ENCODE data around the gene MSX1. TPM values are rescaled to one million over a fixed set of nuclear protein-coding genes. Genes with fewer than 3 reads are reported as not detected.
"Not testable (repeated sequence)": the region's sequence is repeated elsewhere in the genome, so short reads cannot be mapped to it uniquely, and the experiment has no call there.

The MSX1 gene
- total RNA-seq, 1 donor from 2014 or later, result not detected

DNA sequence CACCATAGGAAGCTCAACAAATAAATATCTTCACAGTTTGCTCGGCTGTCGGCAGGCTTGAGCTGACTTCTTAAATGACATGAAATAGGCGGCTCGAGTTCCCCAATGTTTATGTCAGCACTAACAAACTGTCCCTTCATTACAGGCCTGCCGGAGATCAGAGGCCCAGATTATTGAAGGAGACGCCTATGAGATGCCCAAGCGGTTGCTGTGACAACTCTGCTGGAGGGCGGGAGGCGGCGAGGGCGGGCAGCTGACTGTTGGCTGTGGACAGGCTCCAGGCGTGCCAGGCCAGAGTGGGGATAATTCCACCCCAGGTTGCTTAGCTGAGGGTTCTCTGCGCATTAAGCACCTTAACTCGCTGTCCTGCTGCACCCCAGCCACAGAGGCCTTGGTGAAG lies 39.2 kb upstream of the MSX1 start:
- Histone ChIP-seq H3K9me3 (ENCODE audit: low read depth) (no peaks in the 10 kb centered on the region), H3K36me3 (no peaks in the 10 kb centered on the region), H3K79me2 (ENCODE audit: low read depth) (no peaks in the 10 kb centered on the region), H3K27ac (no peak overlapping the region), H2AFZ (replicated peaks) (no peak overlapping the region), H3F3A (ENCODE audit: low read depth) (no peaks in the 10 kb centered on the region), H3K4me3 (no peak overlapping the region), H3K27me3 (peaks cover 38% of the 10 kb centered on the region), H3K9ac (no peak overlapping the region), H3K4me1 (no peaks in the 10 kb centered on the region), H4K20me1 (ENCODE audit: low read depth) (no peaks in the 10 kb centered on the region), H3K4me2 (no peak overlapping the region)
- peaks cover 18% of the 10 kb centered on the region for H3K27me3 Mint-ChIP-seq (ENCODE audit: insufficient read depth, low read depth)
- peak overlapping the region; percentile 7 for H3K4me3 Mint-ChIP-seq
- TF ChIP-seq, protein P1, sequence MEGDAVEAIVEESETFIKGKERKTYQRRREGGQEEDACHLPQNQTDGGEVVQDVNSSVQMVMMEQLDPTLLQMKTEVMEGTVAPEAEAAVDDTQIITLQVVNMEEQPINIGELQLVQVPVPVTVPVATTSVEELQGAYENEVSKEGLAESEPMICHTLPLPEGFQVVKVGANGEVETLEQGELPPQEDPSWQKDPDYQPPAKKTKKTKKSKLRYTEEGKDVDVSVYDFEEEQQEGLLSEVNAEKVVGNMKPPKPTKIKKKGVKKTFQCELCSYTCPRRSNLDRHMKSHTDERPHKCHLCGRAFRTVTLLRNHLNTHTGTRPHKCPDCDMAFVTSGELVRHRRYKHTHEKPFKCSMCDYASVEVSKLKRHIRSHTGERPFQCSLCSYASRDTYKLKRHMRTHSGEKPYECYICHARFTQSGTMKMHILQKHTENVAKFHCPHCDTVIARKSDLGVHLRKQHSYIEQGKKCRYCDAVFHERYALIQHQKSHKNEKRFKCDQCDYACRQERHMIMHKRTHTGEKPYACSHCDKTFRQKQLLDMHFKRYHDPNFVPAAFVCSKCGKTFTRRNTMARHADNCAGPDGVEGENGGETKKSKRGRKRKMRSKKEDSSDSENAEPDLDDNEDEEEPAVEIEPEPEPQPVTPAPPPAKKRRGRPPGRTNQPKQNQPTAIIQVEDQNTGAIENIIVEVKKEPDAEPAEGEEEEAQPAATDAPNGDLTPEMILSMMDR (IDR thresholded peaks at IDR 0.05), result no peak
- no peak for TF ChIP-seq EZH2phosphoT487 (IDR thresholded peaks at IDR 0.05)
- TF ChIP-seq EZH2 (IDR thresholded peaks at IDR 0.05), result no peak
- H3K4me1 Mint-ChIP-seq, result peaks cover 41% of the 10 kb centered on the region
- peaks cover 4% of the 10 kb centered on the region for H3K36me3 Mint-ChIP-seq
- no peak for DNase-seq (ENCODE audit: low spot score)
- H3K27ac Mint-ChIP-seq, result peak overlapping the region; percentile 77
- H3K9me3 Mint-ChIP-seq, result peaks cover 23% of the 10 kb centered on the region

- Histone ChIP-seq H3K79me2 (ENCODE audit: low read depth) (no peaks in the 10 kb centered on the region), H2AFZ (replicated peaks) (no peak overlapping the region), H3F3A (ENCODE audit: low read depth) (no peaks in the 10 kb centered on the region), H3K4me3 (no peak overlapping the region), H3K4me1 (no peaks in the 10 kb centered on the region), H3K9me3 (ENCODE audit: low read depth) (no peaks in the 10 kb centered on the region), H3K4me2 (no peak overlapping the region), H3K36me3 (no peaks in the 10 kb centered on the region), H4K20me1 (ENCODE audit: low read depth) (no peaks in the 10 kb centered on the region), H3K27ac (no peak overlapping the region), H3K9ac (no peak overlapping the region), H3K27me3 (peaks cover 33% of the 10 kb centered on the region)
- peaks cover 18% of the 10 kb centered on the region for H3K27me3 Mint-ChIP-seq (ENCODE audit: insufficient read depth, low read depth)
- H3K9me3 Mint-ChIP-seq, result peaks cover 22% of the 10 kb centered on the region
- DNase-seq (ENCODE audit: low spot score), result no peak
- peaks cover 41% of the 10 kb centered on the region for H3K4me1 Mint-ChIP-seq
- H3K4me3 Mint-ChIP-seq, result no peak overlapping the region
- TF ChIP-seq EZH2 (IDR thresholded peaks at IDR 0.05) (no peak), EZH2phosphoT487 (IDR thresholded peaks at IDR 0.05) (no peak)
- TF ChIP-seq, protein P1 (IDR thresholded peaks at IDR 0.05), result no peak
- H3K36me3 Mint-ChIP-seq, result peaks cover 4% of the 10 kb centered on the region
- no peak overlapping the region for H3K27ac Mint-ChIP-seq
Measured at GRCh38 chr4:4820739-4821138, 38.7 kb upstream of the MSX1 start.

DNA sequence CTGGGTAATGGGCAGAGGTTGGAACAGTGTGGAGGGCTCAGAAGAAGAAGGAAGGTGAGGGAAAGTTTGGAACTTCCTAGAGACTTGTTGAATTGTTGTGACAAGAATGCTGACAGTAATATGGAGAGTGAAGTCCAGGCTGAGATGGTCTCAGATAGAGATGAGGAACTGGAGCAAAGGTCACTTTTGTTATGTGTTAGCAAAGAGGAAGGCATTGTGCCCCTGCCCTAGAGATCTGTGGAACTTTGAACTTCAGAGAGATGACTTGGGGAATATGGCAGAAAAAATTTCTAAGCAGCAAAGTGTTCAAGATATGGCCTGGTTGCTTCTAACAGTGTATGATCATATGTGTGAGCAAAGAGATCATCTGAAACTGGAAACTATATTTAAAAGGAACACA lies 37.9 kb upstream of the MSX1 start:
- H3K4me2 ChIP-seq, result no peak overlapping the region
- Mint-ChIP-seq H3K4me1 (peaks cover 41% of the 10 kb centered on the region), H3K27me3 (ENCODE audit: insufficient read depth, low read depth) (peaks cover 18% of the 10 kb centered on the region), H3K4me3 (no peak overlapping the region), H3K9me3 (peaks cover 22% of the 10 kb centered on the region), H3K36me3 (peaks cover 4% of the 10 kb centered on the region), H3K27ac (peak overlapping the region; percentile 44)
- H3K27ac ChIP-seq, result no peak overlapping the region
- H3K79me2 ChIP-seq (ENCODE audit: low read depth), result no peaks in the 10 kb centered on the region
- TF ChIP-seq, protein P1 (IDR thresholded peaks at IDR 0.05), result no peak
- TF ChIP-seq EZH2phosphoT487 (IDR thresholded peaks at IDR 0.05) (no peak), EZH2 (IDR thresholded peaks at IDR 0.05) (no peak)
- H3F3A ChIP-seq (ENCODE audit: low read depth), result no peaks in the 10 kb centered on the region
- H3K36me3 ChIP-seq, result no peaks in the 10 kb centered on the region
- H4K20me1 ChIP-seq (ENCODE audit: low read depth), result no peaks in the 10 kb centered on the region
- H3K4me1 ChIP-seq, result no peaks in the 10 kb centered on the region
- no peak overlapping the region for H3K9ac ChIP-seq
- H3K9me3 ChIP-seq (ENCODE audit: low read depth), result no peaks in the 10 kb centered on the region
- peaks cover 26% of the 10 kb centered on the region for H3K27me3 ChIP-seq
- H3K4me3 ChIP-seq, result no peak overlapping the region
- DNase-seq (ENCODE audit: low spot score), result no peak
- no peak overlapping the region for H2AFZ ChIP-seq (replicated peaks)

GRCh38 chr4:4822286-4822685 lies 37.2 kb upstream of the MSX1 start:
- not testable (repeated sequence) for H4K20me1 ChIP-seq (ENCODE audit: low read depth); H3K9ac ChIP-seq; H3K36me3 ChIP-seq; H3K27ac ChIP-seq; H3K4me1 ChIP-seq; H3K79me2 ChIP-seq (ENCODE audit: low read depth); H3K4me3 Mint-ChIP-seq; DNase-seq (ENCODE audit: low spot score); H3K9me3 ChIP-seq (ENCODE audit: low read depth); H3K36me3 Mint-ChIP-seq; H3K4me3 ChIP-seq; H3K27ac Mint-ChIP-seq; H3K4me2 ChIP-seq; H3F3A ChIP-seq (ENCODE audit: low read depth); H2AFZ ChIP-seq (replicated peaks)
- Mint-ChIP-seq H3K4me1 (peaks cover 45% of the 10 kb centered on the region), H3K27me3 (ENCODE audit: insufficient read depth, low read depth) (peaks cover 20% of the 10 kb centered on the region), H3K9me3 (peaks cover 17% of the 10 kb centered on the region)
- H3K27me3 ChIP-seq, result peaks cover 26% of the 10 kb centered on the region

All from neural progenitor cell (in vitro differentiated cells).